GM19099 (cell line): Measurements from ENCODE around the gene VIT.

Source experiments
- POLR2A ChIP-seq: IDR thresholded peaks from 3 replicates; pipeline ENCODE4 v1.6.1; 2011; ENCODE audit warnings: low read depth; ENCODE audit not compliant: insufficient read length; ENCODE audit errors: extremely low read depth

Gene VIT

GRCh38 chr2:36670881-36671595, 25.5 kb upstream of the VIT start:
- TF ChIP-seq POLR2A = no peak

- no peak for TF ChIP-seq POLR2A
Observed at GRCh38 chr2:36671731-36672130, 24.8 kb upstream of the VIT start.

GRCh38 chr2:36672199-36672598, 24.3 kb upstream of the VIT start:
- no peak for TF ChIP-seq POLR2A

- TF ChIP-seq POLR2A = no peak
Observed at GRCh38 chr2:36675579-36676282, 20.8 kb upstream of the VIT start.

- no peak for TF ChIP-seq POLR2A
Observed at GRCh38 chr2:36676364-36676763, 20.1 kb upstream of the VIT start.

- no peak for TF ChIP-seq POLR2A
Observed at GRCh38 chr2:36677386-36677785, 19.1 kb upstream of the VIT start.

- no peak for TF ChIP-seq POLR2A
Observed at GRCh38 chr2:36677996-36678605, 18.4 kb upstream of the VIT start.

GRCh38 chr2:36678856-36679255, 17.7 kb upstream of the VIT start:
- TF ChIP-seq POLR2A = no peak

GRCh38 chr2:36680012-36680411, 16.5 kb upstream of the VIT start:
- TF ChIP-seq POLR2A = no peak

- TF ChIP-seq POLR2A = no peak
Observed at GRCh38 chr2:36682562-36682961, 13.9 kb upstream of the VIT start.

- no peak for TF ChIP-seq POLR2A
Observed at GRCh38 chr2:36683002-36683401, 13.5 kb upstream of the VIT start.

GRCh38 chr2:36692121-36692520, 4.4 kb upstream of the VIT start:
- TF ChIP-seq POLR2A = no peak

- TF ChIP-seq POLR2A = no peak
Observed at GRCh38 chr2:36693825-36694224, 2.7 kb upstream of the VIT start.

GRCh38 chr2:36695746-36696415, 626 bp upstream of the VIT start:
- TF ChIP-seq POLR2A = no peak

- no peak for TF ChIP-seq POLR2A
Observed at GRCh38 chr2:36697424-36698066, 1.0 kb downstream of the VIT start.
